Non-pigmented ciliary epithelial cell (primary cell): ENCODE results near the gene INSYN1.
A peak's percentile ranks its signal among the peaks of the same experiment; 100 is the strongest.
"Not testable (repeated sequence)": the region's sequence is repeated elsewhere in the genome, so short reads cannot be mapped to it uniquely, and the experiment has no call there.

Experiments
- DNase-seq: peaks from one replicate; pipeline ENCODE4 v3.0.0-alpha.2; 2010; ENCODE audit warnings: low read depth

INSYN1 gene

GRCh38 chr15:73749533-73749932 lies 3.6 kb downstream of the INSYN1 start:
- no peak for DNase-seq

GRCh38 chr15:73748730-73749129 lies 4.4 kb downstream of the INSYN1 start:
- no peak for DNase-seq

GRCh38 chr15:73747847-73748590 lies 5.1 kb downstream of the INSYN1 start:
- no peak for DNase-seq

GRCh38 chr15:73746883-73747282 lies 6.3 kb downstream of the INSYN1 start:
- DNase-seq: no peak

GRCh38 chr15:73746261-73746660 lies 6.9 kb downstream of the INSYN1 start:
- no peak for DNase-seq

GRCh38 chr15:73745073-73745472 lies 8.1 kb downstream of the INSYN1 start:
- DNase-seq: no peak

GRCh38 chr15:73744293-73744692 lies 8.9 kb downstream of the INSYN1 start:
- no peak for DNase-seq

GRCh38 chr15:73741321-73741836 lies 11.8 kb downstream of the INSYN1 start:
- DNase-seq: no peak

- DNase-seq: no peak
Measured at GRCh38 chr15:73740152-73741048, 12.8 kb downstream of the INSYN1 start.

- DNase-seq: no peak
Measured at GRCh38 chr15:73737535-73737934, 15.6 kb downstream of the INSYN1 start.

GRCh38 chr15:73732930-73733329 lies 20.2 kb downstream of the INSYN1 start:
- DNase-seq: no peak

GRCh38 chr15:73732051-73732450 lies 21.1 kb downstream of the INSYN1 start:
- not testable (repeated sequence) for DNase-seq

GRCh38 chr15:73727330-73727976 lies 25.7 kb downstream of the INSYN1 start:
- peak; percentile 57 for DNase-seq

GRCh38 chr15:73724212-73724611 lies 28.9 kb downstream of the INSYN1 start:
- DNase-seq: no peak

GRCh38 chr15:73723191-73723590 lies 30.0 kb downstream of the INSYN1 start:
- no peak for DNase-seq

GRCh38 chr15:73722425-73722824 lies 30.7 kb downstream of the INSYN1 start:
- no peak for DNase-seq

GRCh38 chr15:73718694-73719093 lies 34.5 kb downstream of the INSYN1 start:
- no peak for DNase-seq

GRCh38 chr15:73717802-73718201 lies 35.3 kb downstream of the INSYN1 start:
- no peak for DNase-seq

- no peak for DNase-seq
Measured at GRCh38 chr15:73717206-73717605, 35.9 kb downstream of the INSYN1 start.

- DNase-seq: no peak
Measured at GRCh38 chr15:73716417-73716816, 36.7 kb downstream of the INSYN1 start.

GRCh38 chr15:73715417-73715816 lies 37.7 kb downstream of the INSYN1 start:
- no peak for DNase-seq

- DNase-seq: no peak
Measured at GRCh38 chr15:73714695-73715301, 38.4 kb downstream of the INSYN1 start.
